ENCODE data around the gene LSMEM2.

LSMEM2 gene

DNA sequence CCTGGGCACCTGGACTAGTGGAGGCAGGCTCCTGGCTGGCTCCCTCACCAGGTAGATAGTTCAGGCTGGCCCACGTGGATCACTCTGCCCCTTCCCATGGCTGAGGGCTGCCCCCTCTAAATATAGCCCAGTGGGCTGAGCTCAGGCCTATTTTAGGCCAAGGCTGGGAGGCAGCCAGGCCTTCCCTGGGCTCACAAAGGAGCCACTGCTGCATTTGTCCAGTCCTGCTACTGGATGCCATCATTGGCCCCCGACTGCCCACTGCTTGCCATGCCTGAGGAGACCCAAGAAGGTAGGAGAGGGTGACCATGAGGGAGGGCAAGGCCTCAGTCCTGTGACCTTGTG lies at the start of gene LSMEM2:
Gene LSMEM2, plus strand, starts transcription at position 208 of the 345 bp plus-strand sequence. Its CDS starts 27 bp downstream, at position 235.
- no peak for DNase-seq (ENCODE audit: insufficient read length, low spot score)
- TF ChIP-seq, protein P1, sequence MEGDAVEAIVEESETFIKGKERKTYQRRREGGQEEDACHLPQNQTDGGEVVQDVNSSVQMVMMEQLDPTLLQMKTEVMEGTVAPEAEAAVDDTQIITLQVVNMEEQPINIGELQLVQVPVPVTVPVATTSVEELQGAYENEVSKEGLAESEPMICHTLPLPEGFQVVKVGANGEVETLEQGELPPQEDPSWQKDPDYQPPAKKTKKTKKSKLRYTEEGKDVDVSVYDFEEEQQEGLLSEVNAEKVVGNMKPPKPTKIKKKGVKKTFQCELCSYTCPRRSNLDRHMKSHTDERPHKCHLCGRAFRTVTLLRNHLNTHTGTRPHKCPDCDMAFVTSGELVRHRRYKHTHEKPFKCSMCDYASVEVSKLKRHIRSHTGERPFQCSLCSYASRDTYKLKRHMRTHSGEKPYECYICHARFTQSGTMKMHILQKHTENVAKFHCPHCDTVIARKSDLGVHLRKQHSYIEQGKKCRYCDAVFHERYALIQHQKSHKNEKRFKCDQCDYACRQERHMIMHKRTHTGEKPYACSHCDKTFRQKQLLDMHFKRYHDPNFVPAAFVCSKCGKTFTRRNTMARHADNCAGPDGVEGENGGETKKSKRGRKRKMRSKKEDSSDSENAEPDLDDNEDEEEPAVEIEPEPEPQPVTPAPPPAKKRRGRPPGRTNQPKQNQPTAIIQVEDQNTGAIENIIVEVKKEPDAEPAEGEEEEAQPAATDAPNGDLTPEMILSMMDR (IDR thresholded peaks at IDR 0.05; ENCODE audit: insufficient read depth, missing control alignments): no peak
- no peak for FAIRE-seq

DNA sequence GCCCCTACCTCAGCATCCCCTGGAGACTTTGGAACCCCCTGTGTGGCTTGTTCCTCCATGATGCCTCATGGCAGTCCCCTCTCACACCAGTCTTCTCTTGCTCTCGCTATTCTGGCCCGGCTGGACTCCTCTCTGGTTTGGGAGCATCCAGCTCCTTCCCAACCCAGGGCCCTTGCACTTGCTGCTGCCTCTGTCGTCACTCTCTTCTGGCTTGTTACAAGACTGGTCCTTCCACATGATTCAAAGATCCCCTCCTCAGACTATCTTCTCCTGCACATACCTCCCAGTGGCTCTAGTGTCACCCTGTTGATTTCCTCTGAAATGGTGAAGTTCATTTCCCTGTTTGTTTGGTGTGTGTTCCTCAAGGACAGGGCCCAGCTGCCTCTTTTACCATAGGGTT lies 49.4 kb upstream of the LSMEM2 start:
- DNase-seq (ENCODE audit: insufficient read length, low spot score) (no peak), FAIRE-seq (no peak)
- TF ChIP-seq, protein P1 (IDR thresholded peaks at IDR 0.05; ENCODE audit: insufficient read depth, missing control alignments): no peak

DNA sequence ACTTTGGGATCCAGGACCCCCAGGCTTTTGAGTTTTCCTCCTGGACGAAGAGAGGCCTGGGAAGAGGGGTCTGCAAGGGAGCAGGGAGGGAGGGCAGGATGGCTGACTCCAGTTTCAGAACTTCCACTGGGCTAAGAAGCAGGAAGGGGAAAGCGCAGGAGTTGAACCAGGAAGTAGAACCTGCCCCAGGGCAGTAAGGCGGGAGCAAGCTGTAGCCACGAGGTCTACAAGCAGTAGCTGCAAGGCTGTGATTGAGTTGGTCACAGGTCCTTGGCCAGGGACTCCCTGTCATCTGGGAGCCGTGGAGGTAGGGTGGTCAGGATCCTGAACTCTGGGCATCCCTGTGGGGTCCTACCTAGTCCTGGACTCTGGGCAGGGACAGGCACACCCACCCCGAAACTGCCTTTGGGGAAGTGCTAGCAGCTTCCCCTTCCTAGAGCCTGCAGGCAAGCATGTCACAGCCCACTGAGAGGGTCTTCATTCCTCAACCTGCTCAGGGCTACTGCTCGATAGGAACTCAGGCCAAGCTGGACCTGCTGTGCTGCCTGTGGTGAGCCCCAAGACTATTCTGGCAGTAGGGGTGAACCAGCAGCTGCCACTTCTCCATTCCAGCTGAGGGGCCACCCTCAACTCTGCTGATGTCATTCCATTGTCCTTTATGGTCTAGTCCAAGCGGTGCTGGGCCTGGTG lies 48.6 kb upstream of the LSMEM2 start:
- FAIRE-seq (no peak), DNase-seq (ENCODE audit: insufficient read length, low spot score) (no peak)
- TF ChIP-seq, protein P1 (IDR thresholded peaks at IDR 0.05; ENCODE audit: insufficient read depth, missing control alignments): no peak

DNA sequence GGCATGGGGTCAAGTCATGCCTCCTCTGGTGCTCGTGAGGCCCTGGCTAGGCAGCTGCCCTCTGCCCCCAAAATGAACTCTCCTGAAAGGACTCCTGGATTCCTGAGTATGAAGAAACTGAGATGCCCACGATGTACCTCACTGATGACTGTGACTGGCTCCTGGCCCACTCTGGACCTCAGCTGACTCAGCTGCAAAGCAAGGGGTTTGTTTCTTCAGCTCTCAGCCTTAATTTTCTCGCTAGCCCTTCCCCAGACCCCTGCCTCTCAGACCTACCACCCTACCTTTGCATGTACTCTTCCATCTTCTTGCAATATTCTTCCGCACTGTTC lies 48.1 kb upstream of the LSMEM2 start:
- TF ChIP-seq, protein P1 (IDR thresholded peaks at IDR 0.05; ENCODE audit: insufficient read depth, missing control alignments): no peak
- no peak for DNase-seq (ENCODE audit: insufficient read length, low spot score)
- FAIRE-seq: no peak

DNA sequence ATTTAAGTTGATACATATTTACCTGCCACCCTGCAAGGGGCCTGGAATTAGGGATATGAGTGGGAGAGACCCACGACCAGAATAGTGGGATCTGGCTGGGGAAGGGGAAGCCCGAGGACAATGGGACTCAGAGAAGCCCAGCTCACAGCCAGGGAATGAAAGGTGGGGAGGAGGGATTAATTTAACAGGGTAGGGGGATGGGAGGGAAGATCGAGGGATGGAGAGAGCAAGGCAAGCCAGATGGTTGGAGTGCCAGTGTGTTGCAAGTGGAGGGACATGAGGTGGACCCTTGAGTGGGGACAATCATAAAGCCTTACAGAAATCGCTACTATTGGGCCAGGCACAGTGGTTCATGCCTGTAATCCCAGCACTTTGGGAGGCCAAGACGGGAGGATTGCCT lies 47.3 kb upstream of the LSMEM2 start:
- TF ChIP-seq, protein P1 (IDR thresholded peaks at IDR 0.05; ENCODE audit: insufficient read depth, missing control alignments): no peak
- FAIRE-seq: no peak
- DNase-seq (ENCODE audit: insufficient read length, low spot score): no peak

DNA sequence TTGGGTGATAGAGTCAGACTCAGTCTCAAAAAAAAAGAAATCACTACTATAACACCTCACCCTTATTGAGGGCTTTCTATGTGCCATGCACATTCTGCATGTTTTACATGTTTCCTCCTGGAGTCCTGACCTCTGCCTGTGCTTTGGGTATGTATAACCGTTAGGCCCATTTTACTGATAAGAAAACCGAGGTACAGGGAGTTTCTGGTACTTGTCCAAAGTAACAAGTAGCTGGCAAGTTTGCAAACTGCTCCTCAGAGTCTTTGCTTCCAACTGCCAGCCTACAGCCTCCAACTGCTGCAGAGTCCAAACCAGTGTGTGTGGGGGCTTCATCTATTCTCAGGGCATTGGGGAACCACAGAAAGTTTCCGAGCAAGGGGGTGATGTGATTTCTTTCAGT lies 46.6 kb upstream of the LSMEM2 start:
- TF ChIP-seq, protein P1 (IDR thresholded peaks at IDR 0.05; ENCODE audit: insufficient read depth, missing control alignments): no peak
- DNase-seq (ENCODE audit: insufficient read length, low spot score) (no peak), FAIRE-seq (no peak)

DNA sequence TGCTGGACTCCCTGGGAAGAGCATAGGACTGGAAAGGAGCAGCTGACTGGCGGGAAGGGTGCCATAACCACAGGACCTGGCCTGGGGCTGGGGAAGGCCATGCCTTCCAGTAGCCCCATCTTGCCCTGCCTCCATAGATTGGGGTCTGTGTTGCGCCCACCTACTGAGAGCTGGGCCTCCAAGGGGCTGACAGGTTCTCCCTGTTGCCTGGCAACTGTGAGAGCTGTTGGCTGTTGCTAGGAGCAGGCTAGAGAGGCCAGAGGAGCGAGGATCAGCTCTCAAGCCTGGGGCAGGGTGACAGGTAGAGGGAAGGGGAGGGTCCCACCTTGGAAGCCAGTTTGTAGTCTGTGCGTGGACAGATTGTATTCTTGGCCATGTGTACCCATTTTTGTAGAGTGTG lies 45.7 kb upstream of the LSMEM2 start:
- TF ChIP-seq, protein P1 (IDR thresholded peaks at IDR 0.05; ENCODE audit: insufficient read depth, missing control alignments): no peak
- no peak for FAIRE-seq

More for the DNA sequence above, 45.7 kb upstream of the LSMEM2 start:
- DNase-seq (ENCODE audit: insufficient read length, low spot score): no peak

All from D721Med (cell line).